Measurements from ENCODE around the gene LRRC15.

DNA sequence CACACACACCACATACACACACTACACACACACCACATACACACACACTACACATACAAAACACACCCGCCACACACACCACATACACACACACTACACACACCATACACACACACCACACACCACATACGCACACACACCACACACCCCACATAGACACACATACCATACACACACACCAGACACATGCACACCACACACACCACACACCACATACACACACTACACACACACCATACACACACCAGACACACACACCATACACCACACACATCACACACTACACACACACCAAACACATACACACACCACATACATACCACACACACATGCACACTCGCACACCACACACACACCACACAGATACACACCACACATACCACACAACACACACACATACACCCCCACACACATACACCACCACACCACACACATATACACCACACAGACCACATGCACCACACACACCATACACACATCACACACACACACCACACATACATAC lies 44.7 kb downstream of the LRRC15 start:
- TF ChIP-seq, protein P1, sequence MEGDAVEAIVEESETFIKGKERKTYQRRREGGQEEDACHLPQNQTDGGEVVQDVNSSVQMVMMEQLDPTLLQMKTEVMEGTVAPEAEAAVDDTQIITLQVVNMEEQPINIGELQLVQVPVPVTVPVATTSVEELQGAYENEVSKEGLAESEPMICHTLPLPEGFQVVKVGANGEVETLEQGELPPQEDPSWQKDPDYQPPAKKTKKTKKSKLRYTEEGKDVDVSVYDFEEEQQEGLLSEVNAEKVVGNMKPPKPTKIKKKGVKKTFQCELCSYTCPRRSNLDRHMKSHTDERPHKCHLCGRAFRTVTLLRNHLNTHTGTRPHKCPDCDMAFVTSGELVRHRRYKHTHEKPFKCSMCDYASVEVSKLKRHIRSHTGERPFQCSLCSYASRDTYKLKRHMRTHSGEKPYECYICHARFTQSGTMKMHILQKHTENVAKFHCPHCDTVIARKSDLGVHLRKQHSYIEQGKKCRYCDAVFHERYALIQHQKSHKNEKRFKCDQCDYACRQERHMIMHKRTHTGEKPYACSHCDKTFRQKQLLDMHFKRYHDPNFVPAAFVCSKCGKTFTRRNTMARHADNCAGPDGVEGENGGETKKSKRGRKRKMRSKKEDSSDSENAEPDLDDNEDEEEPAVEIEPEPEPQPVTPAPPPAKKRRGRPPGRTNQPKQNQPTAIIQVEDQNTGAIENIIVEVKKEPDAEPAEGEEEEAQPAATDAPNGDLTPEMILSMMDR (IDR thresholded peaks at IDR 0.05; ENCODE audit: low read depth, low read length, poor library complexity, severe bottlenecking): no peak
- no peak for TF ChIP-seq EZH2phosphoT487 (IDR thresholded peaks at IDR 0.05; ENCODE audit: borderline replicate concordance, low read length)

Measured in DOHH2 (cell line).